Left lung (tissue), 10 donors: ENCODE measurements around the gene PLEKHM2. TPM values are rescaled to one million over a fixed set of nuclear protein-coding genes. Genes with fewer than 3 reads are reported as not detected.

Source experiments
- ATAC-seq: fragments of 200-7000 bp; cut with Tn5 transposase; one replicate; pipeline ENCODE4 v1.9.1; 2020; ENCODE audit warnings: moderate library complexity
- DNase-seq, 4 donors: peaks; one replicate each; pipeline ENCODE4 v3.0.0-alpha.2; 2013 to 2020
- H3K27ac ChIP-seq, 2 donors: fragments of 200-600 bp; sonication (generic) in 1 of 2; one replicate each; pipeline versions ENCODE4 v1.5.0 to v1.8.0; 2020 to 2021
- H3K27me3 ChIP-seq, 2 donors: fragments of 200-600 bp; sonication (generic) in 1 of 2; one replicate each; pipeline versions ENCODE4 v1.5.0 to v1.8.0; 2020 to 2021
- H3K36me3 ChIP-seq, 2 donors: fragments of 200-600 bp; sonication (generic) in 1 of 2; one replicate each; pipeline versions ENCODE4 v1.5.0 to v1.8.0; 2020 to 2021
- H3K4me1 ChIP-seq, 2 donors: fragments of 200-600 bp; one replicate each; pipeline ENCODE4 v1.8.0; 2021
- H3K4me3 ChIP-seq, 2 donors: fragments of 200-600 bp; sonication (generic) in 1 of 2; one replicate each; pipeline versions ENCODE4 v1.5.0 to v1.8.0; 2020 to 2021; ENCODE audit warnings: mild to moderate bottlenecking in 1 of 2
- H3K9me3 ChIP-seq, 2 donors: fragments of 200-600 bp; sonication (generic) in 1 of 2; one replicate each; pipeline versions ENCODE4 v1.5.0 to v1.8.0; 2020 to 2021
- CTCF ChIP-seq, 2 donors: fragments of 200-600 bp; sonication (generic) in 1 of 2; IDR thresholded peaks; one replicate each; pipeline versions ENCODE4 v1.5.0 to v1.8.0; 2021; ENCODE audit warnings: antibody characterized with exemption in 2 of 2
- intact Hi-C, 2 donors: fragments of 100-400 bp; cut with DNase I; formaldehyde crosslinking; loops; one replicate each; pipeline versions ENCODE4 v1.11.2 to v1.14.2; 2022
- polyA plus RNA-seq, 6 donors: library from polyadenylated mRNA; unstranded; fragments of 120-200 nt; gene quantifications; one replicate each; pipeline ENCODE4 v1.2.1, GENCODE V29; 2013; ENCODE audit not compliant: insufficient read length in 6 of 6
- total RNA-seq, 2 donors: library from RNA; stranded (reverse); fragmentation: NEBNext Ultra II Directional; extraction: Animal tissue kit (Norgen Biotek cat#: 25700); gene quantifications; one replicate each; pipeline ENCODE4 v1.2.1, GENCODE V29; 2021
- donor health status: DM: no; HTN: yes; CAD: no.
- donor health status: DM: no; HTN: no; CAD: no.

PLEKHM2 gene
- total and polyA plus RNA-seq, 8 donors, result 51.5 to 86.8 (median 60.1) TPM

- no peak for ATAC-seq
- peak overlapping the region; percentile 41 to 72 for H3K27ac ChIP-seq
- intact Hi-C loops, result no loop called here
These were observed 4.0 kb upstream of the PLEKHM2 start for GRCh38 chr1:15680131-15680530.

GRCh38 chr1:15680561-15681348, 3.4 kb upstream of the PLEKHM2 start:
- ATAC-seq (peak; percentile 45), DNase-seq (no peak)
- Histone ChIP-seq H3K4me1 (peaks cover 0 to 44% of the 10 kb centered on the region in 2 donors), H3K27me3 (no peaks in the 10 kb centered on the region), H3K9me3 (no peaks in the 10 kb centered on the region), H3K27ac (peak overlapping the region; percentile 41 to 72), H3K4me3 (no peak overlapping the region), H3K36me3 (no peaks in the 10 kb centered on the region)
- no peak for TF ChIP-seq CTCF (IDR thresholded peaks at IDR 0.05)
- intact Hi-C loops, result no loop called here

More at GRCh38 chr1:15680131-15680530, 4.0 kb upstream of the PLEKHM2 start:
- TF ChIP-seq CTCF (IDR thresholded peaks at IDR 0.05), result no peak
- no peaks in the 10 kb centered on the region for H3K27me3 ChIP-seq
- no peaks in the 10 kb centered on the region for H3K36me3 ChIP-seq
- no peaks in the 10 kb centered on the region for H3K9me3 ChIP-seq
- no peak for DNase-seq
- H3K4me3 ChIP-seq, result no peak overlapping the region
- H3K4me1 ChIP-seq, result peaks cover 0 to 38% of the 10 kb centered on the region in 2 donors

GRCh38 chr1:15681349-15682292, 2.5 kb upstream of the PLEKHM2 start:
- no peak for TF ChIP-seq CTCF (IDR thresholded peaks at IDR 0.05)
- Histone ChIP-seq H3K4me3 (no peak overlapping the region), H3K36me3 (no peaks in the 10 kb centered on the region), H3K9me3 (no peaks in the 10 kb centered on the region), H3K27me3 (no peaks in the 10 kb centered on the region), H3K27ac (peak overlapping the region; percentile 41 to 72), H3K4me1 (peaks cover 0 to 53% of the 10 kb centered on the region in 2 donors)
- no peak for ATAC-seq
- intact Hi-C loops, result no loop called here
- no peak for DNase-seq

GRCh38 chr1:15682936-15683341, 1.2 kb upstream of the PLEKHM2 start:
- H3K27me3 ChIP-seq, result no peaks in the 10 kb centered on the region
- H3K27ac ChIP-seq, result peak overlapping the region in 1 of 2 donors; percentile 81
- no peak for TF ChIP-seq CTCF (IDR thresholded peaks at IDR 0.05)
- no peak overlapping the region for H3K4me3 ChIP-seq
- ATAC-seq, result no peak
- H3K36me3 ChIP-seq, result no peaks in the 10 kb centered on the region
- intact Hi-C loops, result no loop called here
- H3K4me1 ChIP-seq, result peaks cover 0 to 66% of the 10 kb centered on the region in 2 donors
- H3K9me3 ChIP-seq, result no peaks in the 10 kb centered on the region
- DNase-seq, result no peak
